UCSD-AML1 (cell line): ENCODE measurements around the gene PRM2.
A peak's percentile ranks its signal among the peaks of the same experiment; 100 is the strongest.

Experiments
- DNase-seq: peaks from one replicate; lab custom pipeline; 2025; ENCODE audit not compliant: unreplicated experiment; lab: John Stamatoyannopoulos, UW

The PRM2 gene

DNA sequence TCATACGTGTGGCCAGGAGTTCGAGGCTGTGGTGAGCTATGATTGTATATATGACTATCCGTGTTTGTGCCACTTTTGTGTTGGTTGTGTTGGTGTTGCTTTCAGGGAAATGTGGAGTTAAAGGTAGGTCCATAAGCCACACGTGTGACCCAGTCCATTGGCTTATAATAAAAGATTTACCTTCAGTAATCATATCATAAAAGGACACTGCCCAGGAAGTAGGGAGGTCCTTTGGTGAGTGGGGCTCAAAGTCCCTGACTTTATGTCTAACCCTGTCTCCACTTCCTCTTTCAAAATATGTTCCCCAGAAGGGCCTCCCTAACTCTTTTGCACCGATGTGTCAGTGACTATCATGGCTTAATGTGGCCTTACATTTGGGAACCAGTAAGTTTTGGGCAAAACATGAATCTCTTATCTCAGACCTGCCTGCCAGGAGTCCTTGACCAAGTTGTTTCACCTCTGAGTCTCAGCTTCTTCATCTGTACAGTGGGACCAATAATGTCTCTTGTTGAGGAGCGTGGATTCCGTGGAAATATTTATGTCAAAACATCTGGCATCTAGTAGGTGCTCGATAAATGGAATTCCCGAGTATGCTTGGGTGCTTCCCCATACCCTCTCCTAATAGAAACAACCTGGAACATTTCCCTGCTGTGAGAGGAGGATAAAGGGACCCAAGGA is 12.0 kb downstream of the PRM2 start:
- DNase-seq, result no peak

DNA sequence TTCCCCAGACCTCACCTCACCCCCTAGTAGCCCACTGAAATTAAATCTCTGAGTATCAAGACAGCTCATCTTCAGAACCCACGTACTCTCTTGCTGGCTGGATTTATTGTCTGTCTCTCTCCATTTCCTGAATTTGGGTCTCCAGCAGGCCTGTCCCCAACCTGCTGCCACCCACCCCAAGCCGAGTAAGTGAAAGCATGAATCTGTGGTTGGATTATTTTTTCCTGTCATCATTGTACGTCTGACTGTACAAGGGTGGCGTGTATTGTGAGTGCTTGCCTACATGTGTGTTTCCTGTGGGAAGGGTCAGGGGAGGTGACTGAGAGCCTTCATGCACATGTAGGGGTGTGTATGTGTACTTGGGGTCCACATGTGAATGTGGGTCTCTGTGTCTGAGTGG is 12.5 kb downstream of the PRM2 start:
- DNase-seq, result no peak

GRCh38 chr16:11262915-11263314 is 13.4 kb downstream of the PRM2 start:
- DNase-seq, result no peak

GRCh38 chr16:11260596-11260966 is 15.7 kb downstream of the PRM2 start:
- DNase-seq, result no peak

DNA sequence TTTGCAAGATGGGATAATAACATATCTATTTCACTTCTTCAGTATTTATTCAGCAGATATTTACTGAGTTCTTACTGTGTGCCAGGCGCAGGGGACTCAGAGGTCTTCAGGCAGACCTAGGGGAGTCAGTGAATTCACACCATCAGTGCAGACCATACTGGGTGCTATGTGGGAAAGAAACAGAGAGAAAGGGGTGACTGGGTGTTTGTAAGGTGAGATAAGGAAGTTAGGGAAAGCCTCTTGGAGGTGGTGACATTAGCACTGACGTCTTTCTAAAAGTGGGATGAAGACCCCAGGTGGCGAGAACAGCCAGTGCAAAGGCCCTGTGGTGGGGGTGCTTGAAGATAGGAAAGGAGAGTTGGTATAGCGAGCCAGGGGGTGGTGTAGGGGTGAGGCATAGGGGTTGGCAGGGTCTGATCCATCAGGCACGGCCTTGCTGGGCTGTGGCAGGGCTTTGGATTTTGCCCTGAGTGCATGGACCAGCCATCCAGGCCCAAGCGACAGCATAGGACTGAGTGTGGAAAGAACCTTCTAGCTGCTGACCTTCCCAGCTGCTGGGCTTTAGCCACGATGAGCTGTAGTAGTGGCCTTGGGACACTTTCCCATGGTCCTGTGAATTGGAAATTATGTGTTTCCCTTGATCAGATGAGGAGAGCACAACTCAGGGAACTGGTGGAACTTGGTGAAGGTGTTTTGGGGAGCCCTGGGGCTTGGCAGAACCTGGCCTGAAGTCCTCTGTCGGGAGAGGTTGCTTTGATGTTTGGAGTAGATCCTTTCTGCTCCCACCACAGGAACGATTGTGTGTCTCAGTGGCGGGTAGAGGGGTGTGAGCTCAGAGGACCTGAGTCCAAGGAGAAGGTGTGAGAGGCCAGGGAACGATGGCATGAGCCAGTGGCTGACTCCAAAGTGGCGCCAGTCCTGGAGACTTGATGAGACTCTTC is 16.4 kb downstream of the PRM2 start:
- DNase-seq, result no peak

- no peak for DNase-seq
Measured at GRCh38 chr16:11258553-11259492, 17.5 kb downstream of the PRM2 start.

GRCh38 chr16:11257131-11257938 is 18.9 kb downstream of the PRM2 start:
- peak; percentile 75 for DNase-seq

GRCh38 chr16:11256661-11257130 is 19.6 kb downstream of the PRM2 start:
- DNase-seq, result peak; percentile 73

DNA sequence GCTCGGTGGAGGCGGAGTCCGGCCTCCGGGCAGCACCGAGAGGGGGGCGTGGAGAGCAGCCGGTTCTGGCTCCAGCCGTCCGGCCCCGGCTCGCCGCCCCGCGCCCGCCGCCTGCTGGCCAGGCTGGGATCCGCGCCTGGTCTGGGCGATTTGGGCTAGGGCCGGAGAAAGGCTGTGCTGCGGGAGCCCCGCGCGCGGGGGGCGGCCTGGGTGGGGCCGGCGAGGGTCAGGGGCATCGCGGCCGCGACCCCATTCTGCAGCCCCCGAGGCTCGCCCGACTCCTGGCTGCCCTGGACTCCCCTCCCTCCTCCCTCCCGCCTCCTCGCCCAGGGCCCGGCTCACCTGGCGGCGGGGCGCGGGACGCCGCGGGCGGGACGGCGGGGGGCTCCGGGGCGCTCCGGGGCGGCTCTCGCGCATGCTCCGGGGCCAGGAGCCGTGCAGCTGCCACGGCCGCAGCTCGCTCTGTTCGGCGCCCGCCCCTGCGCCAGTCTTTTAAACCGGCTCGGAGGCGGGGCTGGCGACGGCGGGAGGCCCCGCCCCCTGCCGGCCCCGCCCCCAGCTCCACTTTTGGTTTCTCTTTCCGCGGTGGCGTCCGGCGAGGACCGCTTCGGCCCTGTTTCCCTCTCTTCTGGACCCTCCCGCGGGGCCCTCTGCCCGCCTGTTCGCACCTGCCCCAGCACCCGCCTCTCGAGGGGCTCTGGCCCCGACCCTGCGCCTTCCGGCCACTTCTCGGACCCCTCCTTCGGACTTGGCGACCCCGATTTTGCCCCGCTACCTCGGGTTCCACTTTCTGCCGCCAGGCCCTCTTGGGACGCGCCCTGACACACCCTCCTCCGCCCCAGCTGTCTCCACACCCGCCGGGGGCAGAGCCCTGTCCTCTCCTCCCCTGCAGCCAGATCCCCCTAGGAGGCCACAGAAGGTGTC is 20.3 kb downstream of the PRM2 start, which contains the start of gene SOCS1:
TSS of gene SOCS1 (minus strand) at position 468 of the 924 bp plus-strand sequence. CDS start 726 bp downstream, outside the sequence.
- peak; percentile 90 for DNase-seq

GRCh38 chr16:11254913-11255736 is 21.2 kb downstream of the PRM2 start:
- peak; percentile 42 for DNase-seq

GRCh38 chr16:11253995-11254912 is 22.0 kb downstream of the PRM2 start:
- no peak for DNase-seq

GRCh38 chr16:11253009-11253994 is 23.0 kb downstream of the PRM2 start:
- peak; percentile 29 for DNase-seq

DNA sequence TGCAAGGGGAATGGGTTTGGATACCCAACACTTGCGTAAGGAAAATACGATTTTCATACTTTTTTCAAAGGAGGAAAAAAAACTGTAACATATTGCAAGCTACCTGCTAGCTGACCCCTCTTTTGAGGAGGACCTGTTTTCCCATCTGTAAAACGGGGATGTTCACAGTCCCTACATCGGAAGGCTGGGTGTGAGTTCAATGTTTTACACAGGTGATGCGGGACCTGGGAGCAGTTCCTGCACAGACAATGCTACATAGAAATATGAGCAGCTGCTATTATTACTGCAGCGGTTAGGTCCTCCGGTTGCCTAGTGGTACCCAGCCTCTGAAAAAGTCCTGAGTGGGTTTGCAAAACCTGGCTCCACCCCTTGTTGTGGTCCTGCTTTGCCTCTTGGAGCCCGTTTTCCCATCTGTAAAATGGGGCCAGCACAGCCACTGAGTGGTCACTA is 23.8 kb downstream of the PRM2 start:
- no peak for DNase-seq

GRCh38 chr16:11251525-11252481 is 24.5 kb downstream of the PRM2 start:
- DNase-seq, result peak; percentile 44
